Right lobe of liver (tissue), 6 donors: ENCODE data around the gene MCF2L2. TPM values are rescaled to one million over a fixed set of nuclear protein-coding genes. Genes with fewer than 3 reads are reported as not detected.

Experiments
- ATAC-seq, 4 donors: fragments of 200-7000 bp; cut with Tn5 transposase; one replicate each; pipeline ENCODE4 v1.9.1; 2020; ENCODE audit warnings: mild to moderate bottlenecking in 4 of 4, moderate library complexity in 4 of 4
- DNase-seq, 3 donors: peaks; one replicate each; pipeline ENCODE4 v3.0.0-alpha.2; 2020
- H3K27ac ChIP-seq, 3 donors: fragments of 200-600 bp; one replicate each; pipeline ENCODE4 v1.8.0; 2022
- H3K27me3 ChIP-seq, 2 donors: fragments of 200-600 bp; one replicate each; pipeline ENCODE4 v1.8.0; 2022
- H3K36me3 ChIP-seq, 4 donors: fragments of 200-600 bp; sonication (generic) in 1 of 4; one replicate each; pipeline versions ENCODE4 v1.5.1 to v1.8.0; 2017 to 2022; ENCODE audit warnings: control low read depth in 1 of 4
- H3K4me1 ChIP-seq, 4 donors: fragments of 200-600 bp; sonication (generic) in 1 of 4; one replicate each; pipeline versions ENCODE4 v1.5.1 to v1.8.0; 2017 to 2022; ENCODE audit warnings: control low read depth in 1 of 4
- H3K4me3 ChIP-seq, 3 donors: fragments of 200-600 bp; one replicate each; pipeline ENCODE4 v1.8.0; 2022
- H3K9me3 ChIP-seq, 4 donors: fragments of 200-600 bp; sonication (generic) in 1 of 4; one replicate each; pipeline versions ENCODE4 v1.5.1 to v1.8.0; 2017 to 2022; ENCODE audit warnings: control low read depth in 1 of 4
- POLR2A ChIP-seq: fragments of 450-650 bp; IDR thresholded peaks from one replicate; pipeline ENCODE4 v1.6.1; 2017; ENCODE audit warnings: antibody characterized with exemption, mild to moderate bottlenecking
- WGBS: methylation state at CpG from one replicate; pipeline ENCODE4 v1.1.6; 2018; ENCODE audit warnings: low coverage, low lambda C conversion rate; ENCODE audit not compliant: insufficient coverage; ENCODE audit errors: missing lambda C conversion rate; 5-methylcytosine and 5-hydroxymethylcytosine counted together
- intact Hi-C, 2 donors: fragments of 100-400 bp; cut with DNase I; formaldehyde crosslinking; loops; one replicate each; pipeline versions ENCODE4 v1.11.2 to v1.14.1; 2022
- total RNA-seq, 6 experiments: library from RNA; depleted of rRNA in 2 of 6; stranded (reverse); fragments of >200 nt in 2 of 6; fragmentation: NEBNext Ultra II Directional in 3 of 6; extraction: Animal tissue kit (Norgen Biotek cat#: 25700) in 3 of 6; gene quantifications; one replicate each; pipeline versions ENCODE4 v1.1.0 to v1.2.4, GENCODE V29; 2016 to 2023
- TF ChIP-seq, protein P1 (sequence below), 4 donors: fragments of 200-600 bp in 3 of 4; fragments of 450-650 bp in 1 of 4; IDR thresholded peaks; one replicate each; pipeline versions ENCODE4 v1.5.1 to v1.8.0; 2016 to 2022; ENCODE audit warnings: antibody characterized with exemption in 4 of 4, mild to moderate bottlenecking in 2 of 4
- donor health status: DM: no; HTN: yes; CAD: no.
- donor health status: DM: no; HTN: no; CAD: no.
- donor health status: DM: no; HTN: no; CAD: no.
- donor health status: DM: no; HTN: yes; CAD: no.
- donor health status: DM: no; HTN: yes; CAD: no.

The MCF2L2 gene
- total RNA-seq, 6 experiments from 2014 or later = 0.07 to 0.19 (median 0.17) TPM; not detected in 1

DNA sequence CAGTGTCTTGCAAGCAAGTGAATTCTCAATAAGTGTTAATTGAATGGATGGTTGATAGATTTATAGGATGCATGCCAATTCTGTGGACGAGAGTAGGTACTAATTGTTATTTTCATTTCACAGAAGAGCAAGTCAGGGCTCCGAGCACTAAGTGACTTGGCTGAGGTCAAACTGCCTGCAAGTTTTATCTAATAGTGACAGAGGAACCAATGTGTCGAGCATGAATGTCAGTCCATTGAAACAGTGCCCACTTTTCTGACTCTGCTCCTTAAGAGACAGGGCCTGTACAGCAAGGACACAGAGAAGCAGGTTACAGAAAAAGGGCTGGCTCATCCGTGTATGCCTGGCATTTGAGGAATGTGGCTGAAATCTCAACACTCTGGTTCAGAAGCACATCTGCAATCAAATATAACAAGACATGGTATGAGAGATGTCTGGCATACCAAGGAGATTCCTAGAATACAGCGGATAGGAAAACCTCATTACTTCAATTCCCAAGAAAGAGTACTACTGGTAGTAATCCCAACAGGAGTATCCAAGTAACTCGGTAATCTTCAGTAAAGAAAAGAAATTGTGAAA is 181.3 kb downstream of the MCF2L2 start:
- no peaks in the 10 kb centered on the region for H3K27me3 ChIP-seq
- WGBS = 76% methylated on average over 5 of the region's 6 CpGs
- no peak for DNase-seq
- no peak overlapping the region for H3K4me3 ChIP-seq
- H3K9me3 ChIP-seq = peaks cover 0 to 8% (median 0%) of the 10 kb centered on the region in 4 donors
- no peak for ATAC-seq
- H3K4me1 ChIP-seq = peaks cover 0 to 18% (median 11%) of the 10 kb centered on the region in 4 donors
- TF ChIP-seq, protein P1, sequence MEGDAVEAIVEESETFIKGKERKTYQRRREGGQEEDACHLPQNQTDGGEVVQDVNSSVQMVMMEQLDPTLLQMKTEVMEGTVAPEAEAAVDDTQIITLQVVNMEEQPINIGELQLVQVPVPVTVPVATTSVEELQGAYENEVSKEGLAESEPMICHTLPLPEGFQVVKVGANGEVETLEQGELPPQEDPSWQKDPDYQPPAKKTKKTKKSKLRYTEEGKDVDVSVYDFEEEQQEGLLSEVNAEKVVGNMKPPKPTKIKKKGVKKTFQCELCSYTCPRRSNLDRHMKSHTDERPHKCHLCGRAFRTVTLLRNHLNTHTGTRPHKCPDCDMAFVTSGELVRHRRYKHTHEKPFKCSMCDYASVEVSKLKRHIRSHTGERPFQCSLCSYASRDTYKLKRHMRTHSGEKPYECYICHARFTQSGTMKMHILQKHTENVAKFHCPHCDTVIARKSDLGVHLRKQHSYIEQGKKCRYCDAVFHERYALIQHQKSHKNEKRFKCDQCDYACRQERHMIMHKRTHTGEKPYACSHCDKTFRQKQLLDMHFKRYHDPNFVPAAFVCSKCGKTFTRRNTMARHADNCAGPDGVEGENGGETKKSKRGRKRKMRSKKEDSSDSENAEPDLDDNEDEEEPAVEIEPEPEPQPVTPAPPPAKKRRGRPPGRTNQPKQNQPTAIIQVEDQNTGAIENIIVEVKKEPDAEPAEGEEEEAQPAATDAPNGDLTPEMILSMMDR (IDR thresholded peaks at IDR 0.05) = no peak
- TF ChIP-seq POLR2A = no peak
- no peak overlapping the region for H3K27ac ChIP-seq
- no peaks in the 10 kb centered on the region for H3K36me3 ChIP-seq
- intact Hi-C loops = no loop called here

DNA sequence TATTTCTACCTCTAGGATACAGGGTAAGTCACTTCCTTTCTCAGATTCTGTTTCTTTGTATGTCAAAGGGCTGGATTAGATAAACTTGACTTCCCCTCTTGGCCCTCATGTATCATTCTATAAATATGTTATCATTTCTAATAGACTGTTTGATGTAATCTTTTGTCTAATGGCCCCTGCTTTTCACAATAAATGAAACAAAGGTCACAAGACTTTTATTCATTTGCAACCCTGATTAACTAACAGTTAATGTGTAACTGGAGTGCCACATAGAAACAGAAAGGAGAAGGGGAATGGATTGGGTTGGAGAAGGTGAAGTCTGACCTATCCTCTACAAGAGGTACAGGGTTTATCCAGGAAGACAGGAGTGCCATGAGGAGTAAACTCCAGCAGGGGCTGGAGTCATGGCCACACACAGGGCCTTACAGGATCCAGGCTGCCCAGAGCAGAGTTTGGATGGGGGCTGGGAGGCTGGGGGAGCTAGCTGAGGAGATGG is 183.4 kb downstream of the MCF2L2 start:
- no peaks in the 10 kb centered on the region for H3K36me3 ChIP-seq
- peaks cover 0 to 18% (median 11%) of the 10 kb centered on the region in 4 donors for H3K4me1 ChIP-seq
- DNase-seq = no peak
- intact Hi-C loops = no loop called here
- no peak overlapping the region for H3K4me3 ChIP-seq
- peak; percentile 66 to 90 (median 83) for ATAC-seq
- H3K27me3 ChIP-seq = no peaks in the 10 kb centered on the region
- H3K9me3 ChIP-seq = peaks cover 0 to 8% (median 0%) of the 10 kb centered on the region in 4 donors
- H3K27ac ChIP-seq = peak overlapping the region in 1 of 3 donors; percentile 39
- TF ChIP-seq, protein P1 (IDR thresholded peaks at IDR 0.05) = peak in 1 of 4 donors; percentile 16
- no peak for TF ChIP-seq POLR2A

DNA sequence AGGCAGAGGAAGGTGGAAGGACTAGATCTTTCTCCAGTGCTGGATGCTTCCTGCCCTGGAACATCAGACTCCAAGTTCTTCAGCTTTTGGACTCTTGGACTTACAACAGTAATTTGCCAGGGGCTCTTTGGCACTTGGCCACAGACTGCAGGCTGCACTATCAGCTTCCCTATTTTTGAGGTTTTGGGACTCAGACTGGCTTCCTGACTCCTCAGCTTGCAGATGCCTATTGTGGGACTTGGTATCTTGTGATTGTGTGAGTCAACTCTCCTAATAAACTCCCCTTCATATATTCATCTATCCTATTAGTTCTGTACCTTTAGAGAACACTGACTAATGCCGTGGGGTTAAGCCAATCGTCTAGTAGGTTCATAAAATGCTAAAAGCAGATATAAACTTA is 184.2 kb downstream of the MCF2L2 start:
- H3K27ac ChIP-seq = peak overlapping the region in 1 of 3 donors; percentile 35
- H3K36me3 ChIP-seq = no peaks in the 10 kb centered on the region
- peaks cover 0 to 8% (median 0%) of the 10 kb centered on the region in 4 donors for H3K9me3 ChIP-seq
- TF ChIP-seq POLR2A = no peak
- TF ChIP-seq, protein P1 (IDR thresholded peaks at IDR 0.05) = no peak
- intact Hi-C loops = no loop called here
- no peak overlapping the region for H3K4me3 ChIP-seq
- peak in 3 of 4 donors; percentile 38 to 54 (median 41) for ATAC-seq
- H3K27me3 ChIP-seq = no peaks in the 10 kb centered on the region
- 44% methylated on average over 2 of the region's 2 CpGs for WGBS
- peak in 2 of 3 donors; percentile 63 to 68 for DNase-seq
- H3K4me1 ChIP-seq = peaks cover 0 to 18% (median 11%) of the 10 kb centered on the region in 4 donors

DNA sequence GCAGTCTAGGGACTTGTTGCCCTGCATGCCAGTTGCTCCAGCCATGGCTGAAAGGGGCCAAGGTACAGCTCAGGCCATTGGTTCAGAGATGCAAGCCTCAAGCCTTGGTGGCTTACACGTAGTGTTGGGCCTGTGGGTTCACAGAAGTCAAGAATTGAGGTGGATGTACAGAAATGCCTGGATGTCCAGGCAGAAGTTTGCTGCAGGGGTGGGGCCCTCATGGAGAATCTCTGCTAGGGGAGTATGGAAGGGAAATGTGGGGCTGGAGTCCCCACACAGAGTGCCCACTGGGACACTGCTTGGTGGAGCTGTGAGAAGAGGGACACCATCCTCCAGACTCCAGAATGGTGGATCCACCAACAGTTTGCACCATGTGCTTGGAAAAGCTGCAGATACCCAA is 186.0 kb downstream of the MCF2L2 start:
- intact Hi-C loops = no loop called here
- Histone ChIP-seq H3K27me3 (no peaks in the 10 kb centered on the region), H3K36me3 (no peaks in the 10 kb centered on the region), H3K9me3 (peaks cover 0 to 8% (median 0%) of the 10 kb centered on the region in 4 donors), H3K4me1 (peaks cover 0 to 18% (median 11%) of the 10 kb centered on the region in 4 donors), H3K4me3 (no peak overlapping the region), H3K27ac (no peak overlapping the region)
- ATAC-seq (no peak), DNase-seq (no peak)
- TF ChIP-seq, protein P1 (IDR thresholded peaks at IDR 0.05) = no peak
- TF ChIP-seq POLR2A = no peak
- WGBS = no CpG with 5 or more reads among the region's 1 CpG
